Right lobe of liver (tissue), 6 donors: Measurements from ENCODE around the gene NCL. TPM values are rescaled to one million over a fixed set of nuclear protein-coding genes. Genes with fewer than 3 reads are reported as not detected.
"Not testable (repeated sequence)": the region's sequence is repeated elsewhere in the genome, so short reads cannot be mapped to it uniquely, and the experiment has no call there.

Experiments
- ATAC-seq, 4 donors: fragments of 200-7000 bp; cut with Tn5 transposase; one replicate each; pipeline ENCODE4 v1.9.1; 2020; ENCODE audit warnings: mild to moderate bottlenecking in 4 of 4, moderate library complexity in 4 of 4
- DNase-seq, 3 donors: peaks; one replicate each; pipeline ENCODE4 v3.0.0-alpha.2; 2020
- H3K27ac ChIP-seq, 3 donors: fragments of 200-600 bp; one replicate each; pipeline ENCODE4 v1.8.0; 2022
- H3K27me3 ChIP-seq, 2 donors: fragments of 200-600 bp; one replicate each; pipeline ENCODE4 v1.8.0; 2022
- H3K36me3 ChIP-seq, 4 donors: fragments of 200-600 bp; sonication (generic) in 1 of 4; one replicate each; pipeline versions ENCODE4 v1.5.1 to v1.8.0; 2017 to 2022; ENCODE audit warnings: control low read depth in 1 of 4
- H3K4me1 ChIP-seq, 4 donors: fragments of 200-600 bp; sonication (generic) in 1 of 4; one replicate each; pipeline versions ENCODE4 v1.5.1 to v1.8.0; 2017 to 2022; ENCODE audit warnings: control low read depth in 1 of 4
- H3K4me3 ChIP-seq, 3 donors: fragments of 200-600 bp; one replicate each; pipeline ENCODE4 v1.8.0; 2022
- H3K9me3 ChIP-seq, 4 donors: fragments of 200-600 bp; sonication (generic) in 1 of 4; one replicate each; pipeline versions ENCODE4 v1.5.1 to v1.8.0; 2017 to 2022; ENCODE audit warnings: control low read depth in 1 of 4
- POLR2A ChIP-seq: fragments of 450-650 bp; IDR thresholded peaks from one replicate; pipeline ENCODE4 v1.6.1; 2017; ENCODE audit warnings: antibody characterized with exemption, mild to moderate bottlenecking
- WGBS: methylation state at CpG from one replicate; pipeline ENCODE4 v1.1.6; 2018; ENCODE audit warnings: low coverage, low lambda C conversion rate; ENCODE audit not compliant: insufficient coverage; ENCODE audit errors: missing lambda C conversion rate; 5-methylcytosine and 5-hydroxymethylcytosine counted together
- intact Hi-C, 2 donors: fragments of 100-400 bp; cut with DNase I; formaldehyde crosslinking; loops; one replicate each; pipeline versions ENCODE4 v1.11.2 to v1.14.1; 2022
- total RNA-seq, 6 experiments: library from RNA; depleted of rRNA in 2 of 6; stranded (reverse); fragments of >200 nt in 2 of 6; fragmentation: NEBNext Ultra II Directional in 3 of 6; extraction: Animal tissue kit (Norgen Biotek cat#: 25700) in 3 of 6; gene quantifications; one replicate each; pipeline versions ENCODE4 v1.1.0 to v1.2.4, GENCODE V29; 2016 to 2023
- TF ChIP-seq, protein P1 (sequence below), 4 donors: fragments of 200-600 bp in 3 of 4; fragments of 450-650 bp in 1 of 4; IDR thresholded peaks; one replicate each; pipeline versions ENCODE4 v1.5.1 to v1.8.0; 2016 to 2022; ENCODE audit warnings: antibody characterized with exemption in 4 of 4, mild to moderate bottlenecking in 2 of 4
- donor health status: DM: no; HTN: yes; CAD: no.
- donor health status: DM: no; HTN: no; CAD: no.
- donor health status: DM: no; HTN: no; CAD: no.
- donor health status: DM: no; HTN: yes; CAD: no.
- donor health status: DM: no; HTN: yes; CAD: no.

Gene NCL
- total RNA-seq, 6 experiments from 2014 or later = 78.8 to 203 (median 146) TPM

DNA sequence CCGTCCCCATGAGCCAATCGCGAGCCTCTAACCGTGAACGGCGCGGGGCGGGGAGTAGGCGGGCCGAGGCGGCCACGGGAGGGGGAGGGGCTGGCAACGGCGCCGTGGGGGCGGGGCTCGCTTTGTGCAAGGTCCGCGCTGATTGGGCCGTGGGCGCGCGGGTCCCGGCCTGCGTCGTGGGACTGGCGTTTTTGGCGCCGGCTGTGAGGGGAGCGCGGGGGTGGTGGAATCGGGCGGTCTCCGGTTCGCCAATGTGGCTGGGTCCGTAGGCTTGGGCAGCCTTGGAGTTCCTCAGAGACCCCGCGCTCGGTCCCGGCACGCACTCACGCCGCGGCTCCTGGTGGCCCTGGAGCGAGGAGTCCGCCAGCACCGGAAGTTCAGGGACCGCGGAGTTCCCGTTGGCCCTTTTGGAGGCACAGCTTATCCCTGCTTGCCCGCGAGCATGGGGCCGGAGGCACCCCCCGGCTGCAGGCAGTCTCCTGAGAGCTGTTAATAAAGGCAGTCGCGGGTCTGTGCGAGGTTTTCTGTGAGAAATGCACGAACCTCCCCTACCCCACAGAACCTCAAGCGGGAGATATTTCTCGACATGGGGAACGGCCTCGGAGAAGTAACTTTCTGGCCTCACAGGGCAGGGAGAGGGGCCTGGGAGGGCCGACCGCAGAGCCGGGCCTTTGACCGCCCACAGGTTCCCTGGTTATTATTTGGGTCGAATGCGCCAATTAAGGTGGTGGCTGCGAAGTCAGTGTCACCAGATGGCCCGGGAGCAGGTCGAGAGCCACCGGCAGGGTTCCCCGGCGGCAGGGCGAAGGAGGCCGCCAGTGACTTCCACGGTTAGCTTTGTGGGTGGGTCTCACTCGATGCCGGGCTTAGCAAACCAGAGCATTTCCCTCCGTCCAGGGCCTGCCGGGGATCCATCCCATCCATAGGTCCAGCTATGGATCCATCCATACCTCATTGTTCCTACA lies 574 bp upstream of the NCL start:
- TF ChIP-seq, protein P1, sequence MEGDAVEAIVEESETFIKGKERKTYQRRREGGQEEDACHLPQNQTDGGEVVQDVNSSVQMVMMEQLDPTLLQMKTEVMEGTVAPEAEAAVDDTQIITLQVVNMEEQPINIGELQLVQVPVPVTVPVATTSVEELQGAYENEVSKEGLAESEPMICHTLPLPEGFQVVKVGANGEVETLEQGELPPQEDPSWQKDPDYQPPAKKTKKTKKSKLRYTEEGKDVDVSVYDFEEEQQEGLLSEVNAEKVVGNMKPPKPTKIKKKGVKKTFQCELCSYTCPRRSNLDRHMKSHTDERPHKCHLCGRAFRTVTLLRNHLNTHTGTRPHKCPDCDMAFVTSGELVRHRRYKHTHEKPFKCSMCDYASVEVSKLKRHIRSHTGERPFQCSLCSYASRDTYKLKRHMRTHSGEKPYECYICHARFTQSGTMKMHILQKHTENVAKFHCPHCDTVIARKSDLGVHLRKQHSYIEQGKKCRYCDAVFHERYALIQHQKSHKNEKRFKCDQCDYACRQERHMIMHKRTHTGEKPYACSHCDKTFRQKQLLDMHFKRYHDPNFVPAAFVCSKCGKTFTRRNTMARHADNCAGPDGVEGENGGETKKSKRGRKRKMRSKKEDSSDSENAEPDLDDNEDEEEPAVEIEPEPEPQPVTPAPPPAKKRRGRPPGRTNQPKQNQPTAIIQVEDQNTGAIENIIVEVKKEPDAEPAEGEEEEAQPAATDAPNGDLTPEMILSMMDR (IDR thresholded peaks at IDR 0.05) = no peak
- TF ChIP-seq POLR2A = no peak

DNA sequence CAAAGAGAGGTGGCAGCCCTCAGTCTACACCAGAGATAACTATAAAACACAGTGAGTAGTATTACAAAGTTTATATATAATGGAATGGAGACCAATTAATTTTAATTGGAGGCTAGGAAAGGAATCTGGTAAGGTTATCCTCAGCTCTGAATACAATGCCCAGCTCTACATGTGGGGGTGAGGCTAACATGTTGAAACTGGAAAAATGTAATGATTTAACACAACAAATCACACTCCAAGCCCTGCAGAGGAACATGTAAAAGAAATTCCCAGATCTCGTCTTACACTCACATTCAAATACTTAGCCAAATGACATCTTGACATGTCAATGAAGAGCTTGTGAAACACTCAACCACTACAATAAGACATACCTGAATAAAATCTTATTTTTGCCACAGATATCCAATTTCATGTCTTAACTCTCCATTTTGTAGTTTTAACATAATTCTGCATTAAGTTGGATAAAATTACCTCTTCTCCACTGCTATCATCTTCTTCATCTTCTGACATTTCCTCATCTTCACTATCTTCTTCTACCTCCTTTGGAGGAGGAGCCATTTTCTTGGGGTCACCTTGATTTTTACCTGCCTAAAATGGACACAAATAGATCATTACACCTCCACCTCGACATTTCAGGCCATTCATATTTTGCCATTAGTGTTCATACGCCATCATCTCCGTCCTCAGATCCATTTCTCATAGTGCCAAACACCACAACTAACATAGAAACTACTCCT lies 1.4 kb downstream of the NCL start:
- TF ChIP-seq POLR2A = no peak
- TF ChIP-seq, protein P1 (IDR thresholded peaks at IDR 0.05) = no peak
- 13% methylated on average over 4 of the region's 4 CpGs for WGBS
- H3K36me3 ChIP-seq = peaks cover 29 to 53% (median 42%) of the 10 kb centered on the region in 4 donors
- intact Hi-C loops = no loop called here
- peak overlapping the region in 1 of 3 donors; percentile 93 for H3K27ac ChIP-seq
- H3K4me3 ChIP-seq = peak overlapping the region; percentile 75 to 96 (median 82)
- H3K9me3 ChIP-seq = no peaks in the 10 kb centered on the region
- DNase-seq (no peak), ATAC-seq (no peak)
- H3K27me3 ChIP-seq = no peaks in the 10 kb centered on the region
- H3K4me1 ChIP-seq = peaks cover 0 to 14% (median 7%) of the 10 kb centered on the region in 4 donors

More for the DNA sequence above, 574 bp upstream of the NCL start:
- Histone ChIP-seq H3K4me1 (peaks cover 0 to 14% (median 7%) of the 10 kb centered on the region in 4 donors), H3K27me3 (no peaks in the 10 kb centered on the region), H3K9me3 (no peaks in the 10 kb centered on the region), H3K27ac (peak overlapping the region; percentile 79 to 94 (median 83)), H3K4me3 (peak overlapping the region; percentile 75 to 96 (median 82)), H3K36me3 (peaks cover 10 to 33% (median 23%) of the 10 kb centered on the region in 4 donors)
- ATAC-seq = peak; percentile 91 to 96 (median 94)
- intact Hi-C loops = no loop called here
- 0% methylated on average over 17 of the region's 81 CpGs for WGBS
- peak; percentile 98 to 99 (median 99) for DNase-seq

DNA sequence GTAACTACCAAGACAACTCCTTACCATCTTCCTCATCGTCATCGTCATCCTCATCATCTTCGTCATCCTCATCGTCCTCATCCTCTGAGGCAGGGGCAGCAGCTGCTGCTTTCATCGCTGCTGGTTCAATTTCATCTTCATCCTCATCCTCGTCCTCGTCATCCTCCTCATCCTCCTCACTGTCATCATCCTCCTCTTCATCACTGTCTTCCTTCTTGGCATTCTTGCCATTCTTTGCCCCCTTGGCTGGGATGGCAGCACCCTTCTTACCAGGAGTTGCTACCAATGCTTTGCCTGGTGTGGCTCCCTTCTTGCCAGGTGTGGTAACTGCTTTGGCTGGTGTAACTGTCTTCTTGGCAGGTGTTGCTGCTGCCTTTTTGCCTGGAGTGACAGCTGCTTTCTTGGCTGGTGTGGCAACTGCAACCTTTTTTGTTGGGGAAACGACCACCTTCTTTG lies 2.7 kb downstream of the NCL start:
- no peak overlapping the region for H3K27ac ChIP-seq
- TF ChIP-seq POLR2A = no peak
- TF ChIP-seq, protein P1 (IDR thresholded peaks at IDR 0.05) = no peak
- WGBS = 74% methylated on average over 8 of the region's 8 CpGs
- peaks cover 41 to 66% (median 55%) of the 10 kb centered on the region in 4 donors for H3K36me3 ChIP-seq
- H3K4me1 ChIP-seq = peaks cover 0 to 14% (median 7%) of the 10 kb centered on the region in 4 donors
- intact Hi-C loops = no loop called here
- DNase-seq (peak in 1 of 3 donors; percentile 12), ATAC-seq (no peak)
- no peaks in the 10 kb centered on the region for H3K9me3 ChIP-seq
- H3K4me3 ChIP-seq = no peak overlapping the region
- no peaks in the 10 kb centered on the region for H3K27me3 ChIP-seq

DNA sequence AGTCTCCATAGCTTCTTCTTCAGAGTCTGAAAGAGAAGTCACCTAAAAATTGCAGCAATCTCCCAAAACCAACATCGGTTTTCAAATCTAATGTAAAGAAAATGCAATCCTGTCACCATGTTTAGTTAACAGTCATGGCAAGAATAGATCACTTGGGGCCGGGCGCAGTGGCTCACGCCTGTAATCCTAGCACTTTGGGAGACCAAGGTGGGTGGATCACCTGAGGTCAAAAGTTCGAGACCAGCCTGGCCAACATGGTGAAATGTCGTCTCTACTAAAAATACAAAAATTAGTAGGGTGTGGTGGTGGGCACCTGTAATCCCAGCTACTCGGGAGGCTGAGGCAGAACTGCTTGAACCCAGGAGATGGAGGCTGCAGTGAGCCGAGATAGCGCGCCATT lies 3.4 kb downstream of the NCL start:
- ATAC-seq, H3K27me3 ChIP-seq, H3K4me3 ChIP-seq, H3K27ac ChIP-seq, H3K9me3 ChIP-seq, intact Hi-C loops: not testable (repeated sequence)
- WGBS = 87% methylated on average over 10 of the region's 10 CpGs
- peak in 1 of 3 donors; percentile 4 for DNase-seq
- Histone ChIP-seq H3K36me3 (peaks cover 42 to 73% (median 61%) of the 10 kb centered on the region in 4 donors), H3K4me1 (peaks cover 0 to 14% (median 7%) of the 10 kb centered on the region in 4 donors)
